BJ (cell line): ENCODE data around the gene TEX54. TPM values are rescaled to one million over a fixed set of nuclear protein-coding genes. Genes with fewer than 3 reads are reported as not detected.

Experiments
- CTCF ChIA-PET: fragments of 350-600 bp; formaldehyde crosslinking; extraction: SDS; loops from one replicate; lab custom pipeline; 2021; ENCODE audit warnings: antibody characterized with exemption, inconsistent platforms; lab: Yijun Ruan, JAX
- POLR2A ChIA-PET: fragments of 300-600 bp; sonication (Branson Sonifier 250); formaldehyde crosslinking; extraction: SDS; loops from one replicate; lab custom pipeline; 2021; ENCODE audit warnings: antibody characterized with exemption; lab: Charles Lee
- DNase-seq: peaks from one replicate; pipeline ENCODE4 v3.0.0-alpha.2; 2011; ENCODE audit warnings: low read depth
- H3K27me3 ChIP-seq: 2 replicates; pipeline ENCODE4 v1.6.0; 2011; ENCODE audit warnings: low read length; ENCODE audit not compliant: control insufficient read depth, insufficient read depth
- H3K36me3 ChIP-seq: 2 replicates; pipeline ENCODE4 v1.5.1; 2011; ENCODE audit warnings: low read length; ENCODE audit not compliant: control insufficient read depth, insufficient read depth
- H3K4me3 ChIP-seq: 2 replicates; pipeline ENCODE4 v1.5.1; 2011; ENCODE audit warnings: low read depth, mild to moderate bottlenecking, control low read depth, low read length
- CTCF ChIP-seq: IDR thresholded peaks from 2 replicates; pipeline ENCODE4 v1.5.1; 2011; ENCODE audit warnings: low read depth, mild to moderate bottlenecking, control low read depth, inconsistent platforms, low read length, moderate library complexity; ENCODE audit not compliant: insufficient read depth
- polyA plus RNA-seq: library from polyadenylated mRNA; depleted of rRNA; stranded (reverse); fragments of >200 nt; gene quantifications from 2 replicates; pipeline ENCODE4 v1.2.3, GENCODE V29; 2011

Gene TEX54
- polyA plus RNA-seq, 1 experiment: not detected

GRCh38 chr11:62806611-62807121 is 26.0 kb downstream of the TEX54 start:
- ChIA-PET CTCF (interaction anchor here (0.5 to 3.4 kb wide), 6 partner anchors 10 to 75 kb away, joined by 3 to 16 read pairs (median 4); partner anchors contain the start of gene TMEM179B), POLR2A (interaction anchor here (0.9 kb wide), 1 partner anchor 35 kb away, joined by 3 read pairs; no protein-coding TSS in a partner anchor)
- no peak for TF ChIP-seq CTCF
- Histone ChIP-seq H3K36me3 (peaks cover 12% of the 10 kb centered on the region), H3K27me3 (no peaks in the 10 kb centered on the region), H3K4me3 (no peak overlapping the region)
- DNase-seq: no peak

GRCh38 chr11:62805961-62806441 is 26.6 kb downstream of the TEX54 start:
- Histone ChIP-seq H3K36me3 (peaks cover 19% of the 10 kb centered on the region), H3K4me3 (peak overlapping the region; percentile 77), H3K27me3 (no peaks in the 10 kb centered on the region)
- DNase-seq: no peak
- TF ChIP-seq CTCF: no peak
- ChIA-PET CTCF (interaction anchor here (0.5 to 3.4 kb wide), 7 partner anchors 10 to 76 kb away, joined by 3 to 16 read pairs (median 3); partner anchors contain the start of gene TMEM179B), POLR2A (interaction anchor here (0.6 kb wide), 1 partner anchor 14 kb away, joined by 3 read pairs; no protein-coding TSS in a partner anchor)

GRCh38 chr11:62805076-62805892 is 27.4 kb downstream of the TEX54 start, which contains the start of gene NXF1:
Gene NXF1 (minus strand): TSS chr11:62805440. CDS start chr11:62805356, 84 bp downstream.
- H3K36me3 ChIP-seq: peaks cover 22% of the 10 kb centered on the region
- POLR2A ChIA-PET: interaction anchor here (0.6 kb wide), 1 partner anchor 14 kb away, joined by 3 read pairs; no protein-coding TSS in a partner anchor
- peak within 1 kb of the TSS; percentile 77 for H3K4me3 ChIP-seq
- peak; percentile 65 for DNase-seq
- TF ChIP-seq CTCF: peak; percentile 15; the same call in 1 of the 2 replicates
- CTCF ChIA-PET: interaction anchor here (0.9 to 3.4 kb wide), 3 partner anchors 16 to 76 kb away, joined by 3 to 16 read pairs (median 4); partner anchors contain the start of gene TMEM179B
- no peaks in the 10 kb centered on the region for H3K27me3 ChIP-seq

GRCh38 chr11:62804310-62805075 is 28.1 kb downstream of the TEX54 start:
- no peak for TF ChIP-seq CTCF
- Histone ChIP-seq H3K4me3 (peak overlapping the region; percentile 77), H3K27me3 (no peaks in the 10 kb centered on the region), H3K36me3 (peaks cover 29% of the 10 kb centered on the region)
- no peak for DNase-seq
- ChIA-PET POLR2A (interaction anchor here (0.6 kb wide), 2 partner anchors 27 to 47 kb away, joined by 3 read pairs; partner anchors contain the start of gene STX5), CTCF (interaction anchor here (1.4 kb wide), 1 partner anchor 18 kb away, joined by 6 read pairs; no protein-coding TSS in a partner anchor)
